Thymus (tissue), 14 donors: ENCODE measurements around the gene UXT. TPM values are rescaled to one million over a fixed set of nuclear protein-coding genes. Genes with fewer than 3 reads are reported as not detected.
A peak's percentile ranks its signal among the peaks of the same experiment; 100 is the strongest.

ENCODE experiments used
- DNase-seq, 9 donors: peaks; one replicate each; pipeline ENCODE4 v3.0.0-alpha.2; 2013; ENCODE audit warnings: low spot score in 9 of 9, low read depth in 6 of 9, missing footprints in 1 of 9
- H3K27ac ChIP-seq, 2 donors: one replicate each; pipeline ENCODE4 v1.5.1; 2013; ENCODE audit warnings: control low read depth in 1 of 2, low read depth in 1 of 2, low read length in 1 of 2, mild to moderate bottlenecking in 1 of 2, moderate library complexity in 1 of 2
- H3K27me3 ChIP-seq, 2 donors: one replicate each; pipeline ENCODE4 v1.5.1; 2013; ENCODE audit warnings: low read length in 1 of 2; ENCODE audit not compliant: control insufficient read depth in 2 of 2, insufficient read depth in 1 of 2
- H3K36me3 ChIP-seq, 2 donors: one replicate each; pipeline ENCODE4 v1.5.1; 2013; ENCODE audit warnings: low read length in 1 of 2, mild to moderate bottlenecking in 1 of 2, moderate library complexity in 1 of 2; ENCODE audit not compliant: control insufficient read depth in 2 of 2, insufficient read depth in 2 of 2
- H3K4me1 ChIP-seq, 2 donors: one replicate each; pipeline ENCODE4 v1.5.1; 2013; ENCODE audit warnings: low read length in 2 of 2; ENCODE audit not compliant: control insufficient read depth in 2 of 2, insufficient read depth in 2 of 2
- H3K4me3 ChIP-seq, 2 donors: one replicate each; pipeline ENCODE4 v1.5.1; 2013; ENCODE audit warnings: low read length in 2 of 2, control low read depth in 1 of 2, mild to moderate bottlenecking in 1 of 2
- H3K9me3 ChIP-seq, 2 donors: one replicate each; pipeline ENCODE4 v1.5.1; 2013; ENCODE audit warnings: low read length in 1 of 2, mild to moderate bottlenecking in 1 of 2; ENCODE audit not compliant: control insufficient read depth in 2 of 2, insufficient read depth in 1 of 2
- WGBS: extraction: QIAGEN DNeasy Blood & Tissue Kit; methylation state at CpG from one replicate; pipeline ENCODE4 v1.1.7; 2013; 5-methylcytosine and 5-hydroxymethylcytosine counted together
- long read RNA-seq, 10 donors: transcript quantifications; one replicate each; lab custom pipeline, GENCODE V29; 2026
- polyA plus RNA-seq: library from polyadenylated mRNA; stranded (reverse); fragments of 200-250 nt; gene quantifications from one replicate; pipeline ENCODE4 v1.2.3, GENCODE V29; 2013
- total RNA-seq: library from RNA; stranded (reverse); fragments of 120-200 nt; gene quantifications from one replicate; pipeline ENCODE4 v1.2.4, GENCODE V29; 2013
- donor health status: healthy.

Gene UXT, protein sequence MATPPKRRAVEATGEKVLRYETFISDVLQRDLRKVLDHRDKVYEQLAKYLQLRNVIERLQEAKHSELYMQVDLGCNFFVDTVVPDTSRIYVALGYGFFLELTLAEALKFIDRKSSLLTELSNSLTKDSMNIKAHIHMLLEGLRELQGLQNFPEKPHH
- 199 TPM for total RNA-seq
- polyA plus RNA-seq = 242 TPM
- long read RNA-seq, donor 1, transcript UXT-201 (7 exons, 574 nt) = major isoform, 6 of 10 reads
- long read RNA-seq, donor 1, partial matches to known transcripts = 0 of 10 reads
- long read RNA-seq, donor 1, other reads (novel, unspliced or antisense) = 0 of 10 reads
- long read RNA-seq, donor 2, transcript UXT-201 (7 exons, 574 nt) = major isoform, 84 of 143 reads
- long read RNA-seq, donor 2, transcript UXT-202 (6 exons, 701 nt) = minor isoform, 54 of 143 reads
- long read RNA-seq, donor 2, transcript UXT-204 (3 exons, 476 nt) = minor isoform, 5 of 143 reads
- long read RNA-seq, donor 2, partial matches to known transcripts = 0 of 143 reads
- long read RNA-seq, donor 2, other reads (novel, unspliced or antisense) = 0 of 143 reads
- long read RNA-seq, donor 3, transcript UXT-202 (6 exons, 701 nt) = minor isoform, 84 of 321 reads
- long read RNA-seq, donor 3, transcript UXT-201 (7 exons, 574 nt) = major isoform, 182 of 321 reads
- long read RNA-seq, donor 3, transcript UXT-204 (3 exons, 476 nt) = minor isoform, 25 of 321 reads
- long read RNA-seq, donor 3, partial matches to known transcripts = 21 of 321 reads
- long read RNA-seq, donor 3, other reads (novel, unspliced or antisense) = 7 of 321 reads
- long read RNA-seq, donor 4, transcript UXT-204 (3 exons, 476 nt) = minor isoform, 6 of 67 reads
- long read RNA-seq, donor 4, transcript UXT-202 (6 exons, 701 nt) = minor isoform, 16 of 67 reads
- long read RNA-seq, donor 4, transcript UXT-201 (7 exons, 574 nt) = major isoform, 45 of 67 reads
- long read RNA-seq, donor 4, partial matches to known transcripts = 0 of 67 reads
- long read RNA-seq, donor 4, other reads (novel, unspliced or antisense) = 0 of 67 reads
- long read RNA-seq, donor 5, transcript UXT-202 (6 exons, 701 nt) = minor isoform, 66 of 287 reads
- long read RNA-seq, donor 5, transcript UXT-204 (3 exons, 476 nt) = minor isoform, 12 of 287 reads
- long read RNA-seq, donor 5, transcript UXT-201 (7 exons, 574 nt) = major isoform, 187 of 287 reads
- long read RNA-seq, donor 5, partial matches to known transcripts = 17 of 287 reads
- long read RNA-seq, donor 5, other reads (novel, unspliced or antisense) = 0 of 287 reads
- long read RNA-seq, donor 6, transcript UXT-202 (6 exons, 701 nt) = minor isoform, 38 of 99 reads
- long read RNA-seq, donor 6, transcript UXT-201 (7 exons, 574 nt) = major isoform, 59 of 99 reads
- long read RNA-seq, donor 6, partial matches to known transcripts = 0 of 99 reads
- long read RNA-seq, donor 6, other reads (novel, unspliced or antisense) = 0 of 99 reads
- long read RNA-seq, donor 7, transcript UXT-201 (7 exons, 574 nt) = major isoform, 61 of 106 reads
- long read RNA-seq, donor 7, transcript UXT-204 (3 exons, 476 nt) = minor isoform, 6 of 106 reads
- long read RNA-seq, donor 7, transcript UXT-202 (6 exons, 701 nt) = minor isoform, 27 of 106 reads
- long read RNA-seq, donor 7, partial matches to known transcripts = 11 of 106 reads
- long read RNA-seq, donor 7, other reads (novel, unspliced or antisense) = 0 of 106 reads
- long read RNA-seq, donor 8, transcript UXT-201 (7 exons, 574 nt) = major isoform, 21 of 30 reads
- long read RNA-seq, donor 8, transcript UXT-202 (6 exons, 701 nt) = minor isoform, 8 of 30 reads
- long read RNA-seq, donor 8, partial matches to known transcripts = 0 of 30 reads
- long read RNA-seq, donor 8, other reads (novel, unspliced or antisense) = 0 of 30 reads
- long read RNA-seq, donor 9, transcript UXT-202 (6 exons, 701 nt) = minor isoform, 25 of 83 reads
- long read RNA-seq, donor 9, transcript UXT-201 (7 exons, 574 nt) = major isoform, 55 of 83 reads
- long read RNA-seq, donor 9, partial matches to known transcripts = 0 of 83 reads
- long read RNA-seq, donor 9, other reads (novel, unspliced or antisense) = 0 of 83 reads
- long read RNA-seq, donor 10, transcript UXT-201 (7 exons, 574 nt) = major isoform, 49 of 70 reads
- long read RNA-seq, donor 10, transcript UXT-202 (6 exons, 701 nt) = minor isoform, 12 of 70 reads
- long read RNA-seq, donor 10, partial matches to known transcripts = 0 of 70 reads
- long read RNA-seq, donor 10, other reads (novel, unspliced or antisense) = 5 of 70 reads

DNA sequence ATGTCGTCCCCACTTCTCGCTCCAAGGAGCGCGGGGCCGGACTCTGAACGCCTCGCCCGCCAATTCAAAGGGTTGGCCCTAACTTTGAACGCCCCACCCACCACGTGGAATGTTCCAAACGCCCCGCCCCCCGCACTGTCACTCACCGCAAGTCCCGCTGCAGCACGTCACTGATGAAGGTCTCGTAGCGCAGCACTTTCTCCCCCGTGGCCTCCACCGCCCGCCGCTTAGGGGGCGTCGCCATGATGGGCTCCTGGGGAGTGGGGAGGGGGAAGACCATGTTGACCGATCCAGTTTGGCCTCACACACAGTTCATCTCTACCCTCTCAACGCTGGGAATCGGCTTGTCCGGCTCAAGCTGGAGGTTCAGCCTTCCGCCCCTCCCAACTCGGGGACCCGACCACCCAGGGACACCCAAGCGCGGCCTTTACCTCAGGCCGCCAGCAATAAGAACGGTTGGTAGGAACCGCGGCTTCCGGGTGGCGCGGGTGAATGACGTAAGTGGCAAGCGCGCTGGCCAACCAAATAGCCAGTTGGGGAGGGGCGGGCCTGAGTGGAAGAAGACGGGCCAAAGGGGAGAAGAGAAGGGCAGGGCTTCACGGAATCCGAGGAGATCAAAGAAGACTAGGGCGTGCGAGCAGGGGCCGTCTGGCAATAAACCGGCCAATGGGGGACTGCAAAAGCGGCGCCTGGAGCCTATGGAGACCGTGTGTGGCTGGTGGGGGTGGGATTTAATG, at the start of gene UXT:
UXT (minus strand) TSS at position 497 of the 737 bp plus-strand sequence; CDS start at position 244, 253 bp downstream.
- Histone ChIP-seq H3K27ac (peak within 1 kb of the TSS; percentile 96 to 97), H3K27me3 (no peaks in the 10 kb centered on the region), H3K4me1 (peaks cover 0 to 3% of the 10 kb centered on the region in 2 donors), H3K9me3 (no peaks in the 10 kb centered on the region), H3K4me3 (peak within 1 kb of the TSS; percentile 58 to 71), H3K36me3 (peaks cover 18% of the 10 kb centered on the region in 2 donors)
- peak; percentile 56 to 92 (median 77) for DNase-seq
- WGBS = 1% methylated on average over 54 of the region's 54 CpGs

DNA sequence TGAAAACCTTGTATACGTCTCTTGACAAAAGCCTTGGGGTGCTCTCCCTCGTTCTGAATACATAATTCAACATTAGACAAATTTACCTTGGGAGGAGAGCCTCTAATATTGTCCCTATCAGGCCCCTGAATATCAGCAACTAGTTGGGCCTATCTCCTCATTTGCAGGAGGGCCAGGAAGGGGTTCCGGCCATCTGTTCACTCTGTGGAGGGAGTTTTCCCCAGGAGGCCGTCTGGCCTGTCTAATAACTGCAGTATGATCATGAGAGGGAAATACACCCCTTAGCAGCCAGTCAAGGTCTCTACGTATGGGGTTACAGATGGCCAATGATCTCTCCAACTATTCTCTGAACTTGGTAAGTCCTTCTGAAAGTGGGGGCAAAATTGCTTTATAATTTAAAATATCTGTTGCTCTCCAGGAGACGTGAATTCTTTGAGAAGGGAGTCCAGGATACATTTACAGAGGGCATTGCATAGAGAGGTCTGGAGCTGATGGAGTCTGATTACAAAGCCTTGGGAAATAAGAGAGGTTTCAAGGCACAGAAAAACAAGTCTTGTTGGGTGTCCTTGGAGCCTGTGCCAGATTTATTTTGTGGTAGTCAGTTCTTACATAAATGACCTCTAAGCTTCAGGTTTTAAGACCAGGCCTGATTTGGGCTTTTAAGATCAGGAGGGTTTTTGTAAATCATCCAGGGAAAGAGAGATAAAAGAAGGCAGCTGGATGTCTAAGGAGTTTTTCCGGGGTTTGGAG, 48.2 kb upstream of the UXT start:
- no peaks in the 10 kb centered on the region for H3K36me3 ChIP-seq
- 91% methylated on average over 7 of the region's 7 CpGs for WGBS
- H3K27ac ChIP-seq = no peak overlapping the region
- H3K4me3 ChIP-seq = no peak overlapping the region
- no peaks in the 10 kb centered on the region for H3K27me3 ChIP-seq
- no peak for DNase-seq
- no peaks in the 10 kb centered on the region for H3K4me1 ChIP-seq
- H3K9me3 ChIP-seq = no peaks in the 10 kb centered on the region

DNA sequence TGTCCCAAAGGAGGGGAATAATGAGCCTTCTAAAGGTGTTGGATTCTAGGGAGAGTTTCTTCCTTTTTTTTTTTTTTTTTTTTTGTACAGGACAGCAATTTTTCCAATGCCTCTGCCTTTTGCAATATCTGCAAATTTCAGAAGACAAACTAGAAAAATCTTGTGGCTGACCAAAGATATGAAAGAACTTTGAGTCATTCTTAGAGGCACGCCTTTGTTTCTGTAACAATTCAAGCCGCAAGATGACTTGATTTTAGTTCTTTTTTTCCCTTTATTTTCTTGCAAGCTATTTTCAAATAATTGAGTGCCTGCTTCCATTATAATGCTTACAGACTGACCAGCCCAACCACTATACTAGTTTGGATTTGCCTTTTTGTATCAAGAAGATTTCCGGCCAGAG, 47.6 kb upstream of the UXT start:
- 95% methylated on average over 3 of the region's 3 CpGs for WGBS
- no peaks in the 10 kb centered on the region for H3K9me3 ChIP-seq
- H3K27ac ChIP-seq = no peak overlapping the region
- no peak for DNase-seq
- no peaks in the 10 kb centered on the region for H3K27me3 ChIP-seq
- no peaks in the 10 kb centered on the region for H3K4me1 ChIP-seq
- no peak overlapping the region for H3K4me3 ChIP-seq
- no peaks in the 10 kb centered on the region for H3K36me3 ChIP-seq

DNA sequence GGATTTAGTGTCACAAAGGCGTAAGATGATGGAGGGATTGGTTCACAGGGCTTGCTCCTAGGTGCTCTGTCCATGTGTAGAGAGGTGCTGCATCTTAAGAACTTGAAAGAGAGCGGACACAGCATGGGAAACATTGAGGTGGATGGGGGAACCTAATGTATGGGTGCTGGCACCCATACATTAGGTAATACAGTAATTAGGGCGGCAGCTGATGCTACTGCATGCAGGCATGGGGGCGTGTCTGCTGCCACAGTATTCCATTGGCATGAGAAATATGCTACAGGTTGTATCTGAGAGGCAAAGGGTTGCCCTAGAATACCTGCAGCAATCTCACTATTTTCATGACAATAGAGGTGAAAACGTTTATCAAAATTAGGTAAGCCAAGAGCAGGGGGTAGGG, 45.8 kb upstream of the UXT start:
- H3K9me3 ChIP-seq = no peaks in the 10 kb centered on the region
- no peak overlapping the region for H3K27ac ChIP-seq
- no peak overlapping the region for H3K4me3 ChIP-seq
- 95% methylated on average over 5 of the region's 5 CpGs for WGBS
- DNase-seq = no peak
- H3K27me3 ChIP-seq = no peaks in the 10 kb centered on the region
- H3K4me1 ChIP-seq = no peaks in the 10 kb centered on the region
- no peaks in the 10 kb centered on the region for H3K36me3 ChIP-seq

DNA sequence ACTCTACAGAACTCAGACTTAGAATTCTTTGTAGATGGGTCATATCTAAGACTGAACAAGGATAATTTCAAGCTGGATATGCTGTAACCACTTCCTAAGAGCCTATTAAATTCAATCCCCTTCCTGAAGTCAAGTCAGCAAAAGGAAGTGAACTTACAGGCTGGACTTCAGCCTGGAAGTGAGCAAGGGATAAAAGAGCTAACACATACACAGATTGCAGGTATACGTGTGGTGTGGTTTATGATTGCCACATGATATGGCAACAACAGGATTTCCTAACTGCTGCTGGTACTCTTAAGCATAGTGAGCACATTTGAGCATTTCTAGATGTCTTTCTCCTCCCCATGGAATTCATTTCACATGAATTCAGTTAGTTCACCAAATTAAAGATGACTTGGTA, 38.2 kb upstream of the UXT start:
- WGBS = 65% methylated on average over 1 of the region's 1 CpG
- no peak for DNase-seq
- Histone ChIP-seq H3K27me3 (no peaks in the 10 kb centered on the region), H3K9me3 (peaks cover 0 to 6% of the 10 kb centered on the region in 2 donors), H3K36me3 (no peaks in the 10 kb centered on the region), H3K4me1 (no peaks in the 10 kb centered on the region), H3K4me3 (no peak overlapping the region), H3K27ac (no peak overlapping the region)

DNA sequence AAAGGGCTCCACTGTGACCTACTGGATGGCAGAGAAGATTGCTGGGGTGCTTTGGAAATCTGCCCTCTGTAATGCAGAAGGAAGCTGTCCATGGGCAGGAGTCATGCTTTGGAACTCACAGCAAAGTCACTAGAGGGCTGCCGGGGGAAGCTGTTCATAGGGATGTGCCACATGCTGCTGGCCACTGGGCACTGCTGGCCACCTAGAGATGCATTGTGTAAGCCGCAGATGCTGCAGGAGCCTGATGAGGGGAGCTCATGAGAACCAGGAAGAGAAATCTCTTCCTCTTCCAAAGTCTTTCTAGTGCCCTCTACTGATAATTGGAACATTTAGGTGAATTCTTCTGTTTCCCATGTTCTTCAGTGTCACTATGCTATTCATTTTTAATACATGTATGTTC, 31.2 kb upstream of the UXT start:
- Histone ChIP-seq H3K27ac (no peak overlapping the region), H3K4me3 (no peak overlapping the region), H3K4me1 (no peaks in the 10 kb centered on the region), H3K27me3 (peaks cover 0 to 2% of the 10 kb centered on the region in 2 donors), H3K36me3 (no peaks in the 10 kb centered on the region), H3K9me3 (no peaks in the 10 kb centered on the region)
- no peak for DNase-seq
- WGBS = 76% methylated on average over 2 of the region's 2 CpGs

DNA sequence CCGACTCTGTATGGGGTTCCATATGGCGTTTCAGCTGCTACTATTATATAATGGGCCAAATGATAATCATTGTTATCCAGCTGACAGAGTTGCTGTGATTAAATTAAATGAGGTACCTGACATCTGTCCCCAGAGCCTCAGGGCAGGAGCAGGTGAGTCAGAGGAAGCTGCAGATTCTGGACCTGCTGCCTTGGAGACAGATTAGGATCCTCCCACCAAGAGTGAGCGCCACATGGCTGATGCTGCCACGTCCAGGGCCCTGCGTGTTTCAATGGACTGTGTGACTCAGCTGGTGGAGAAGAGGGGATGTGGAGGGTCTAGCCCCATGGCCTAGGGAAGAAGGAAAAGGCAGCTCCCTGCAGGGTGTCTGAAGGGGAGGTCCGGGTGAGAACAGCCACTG, 28.3 kb upstream of the UXT start:
- no peak overlapping the region for H3K27ac ChIP-seq
- H3K27me3 ChIP-seq = peaks cover 0 to 2% of the 10 kb centered on the region in 2 donors
- DNase-seq = no peak
- H3K4me3 ChIP-seq = no peak overlapping the region
- no peaks in the 10 kb centered on the region for H3K9me3 ChIP-seq
- no peaks in the 10 kb centered on the region for H3K4me1 ChIP-seq
- no peaks in the 10 kb centered on the region for H3K36me3 ChIP-seq
- WGBS = 72% methylated on average over 6 of the region's 6 CpGs
